GM12878 (cell line): Measurements from ENCODE around the gene VPS52. TPM values are rescaled to one million over a fixed set of nuclear protein-coding genes. Genes with fewer than 3 reads are reported as not detected.

Source experiments
- ATAC-seq: fragments of 200-7000 bp; cut with Tn5 transposase; 3 replicates; pipeline ENCODE4 v1.9.1; 2020; ENCODE audit warnings: mild to moderate bottlenecking, moderate library complexity
- BruUV-seq: library from RNA; stranded (reverse); fragments of 400-500 nt; replicated peaks from 2 replicates; lab custom pipeline; 2021; lab: Mats Ljungman, UMichigan
- CTCF ChIA-PET: fragments of 300-600 bp; sonication (Branson Sonifier 250); formaldehyde crosslinking; extraction: SDS; loops from one replicate; lab custom pipeline; 2021; ENCODE audit warnings: inconsistent platforms; lab: Yijun Ruan, JAX
- POLR2A ChIA-PET: fragments of 350-600 bp; formaldehyde crosslinking; extraction: SDS; loops from one replicate; lab custom pipeline; 2021; ENCODE audit warnings: inconsistent platforms; lab: Charles Lee
- RAD21 ChIA-PET: fragments of 300-600 bp; sonication (Branson Sonifier 250); formaldehyde crosslinking; loops from one replicate; lab custom pipeline; 2023; ENCODE audit warnings: antibody characterized with exemption; ENCODE audit not compliant: unreplicated experiment; lab: Charles Lee
- SMC1A ChIA-PET: fragments of 300-600 bp; sonication (Branson Sonifier 250); formaldehyde crosslinking; loops from one replicate; lab custom pipeline; 2023; ENCODE audit not compliant: unreplicated experiment, uncharacterized antibody; lab: Charles Lee
- DNase-seq: peaks from one replicate; pipeline ENCODE4 v3.0.0-alpha.2; 2011; ENCODE audit warnings: low read depth, low spot score
- FAIRE-seq: peaks from 3 replicates; lab custom pipeline; 2011; peaks lifted over from hg19 to GRCh38; lab: Jason Lieb, UNC
- H2AFZ ChIP-seq: 2 replicates; pipeline ENCODE4 v1.6.0; 2011; ENCODE audit warnings: low read depth, low read length, control low read depth; ENCODE audit not compliant: control insufficient read depth
- H3K27ac ChIP-seq: 2 replicates; pipeline ENCODE4 v1.5.1; 2011; ENCODE audit warnings: control low read depth; ENCODE audit not compliant: control insufficient read depth, insufficient read depth
- H3K27me3 ChIP-seq, 2 experiments: replicated peaks in 1 of 2; 2 replicates each; pipeline versions ENCODE4 v1.6.0 to v1.6.1; 2011; ENCODE audit warnings: low read length in 1 of 2; ENCODE audit not compliant: control insufficient read depth in 2 of 2, insufficient read depth in 2 of 2
- H3K36me3 ChIP-seq, 2 experiments: 2 replicates each; pipeline ENCODE4 v1.5.1; 2011; ENCODE audit warnings: low read length in 1 of 2; ENCODE audit not compliant: control insufficient read depth in 2 of 2, insufficient read depth in 2 of 2
- H3K4me1 ChIP-seq: 2 replicates; pipeline ENCODE4 v1.6.1; 2011; ENCODE audit warnings: mild to moderate bottlenecking, low read length, moderate library complexity, mixed read lengths; ENCODE audit not compliant: control insufficient read depth, insufficient read depth
- H3K4me2 ChIP-seq: 2 replicates; pipeline ENCODE4 v1.6.0; 2011; ENCODE audit warnings: control low read depth; ENCODE audit not compliant: control insufficient read depth, insufficient read depth
- H3K4me3 ChIP-seq: fragments of 200-600 bp; sonication (generic); 2 replicates; pipeline ENCODE4 v1.5.1; 2016
- H3K79me2 ChIP-seq: 2 replicates; pipeline ENCODE4 v1.6.0; 2011; ENCODE audit warnings: low read length; ENCODE audit not compliant: control insufficient read depth, insufficient read depth
- H3K9ac ChIP-seq: 2 replicates; pipeline ENCODE4 v1.8.0; 2011; ENCODE audit warnings: low read length, control low read depth, mixed read lengths; ENCODE audit not compliant: control insufficient read depth, insufficient read depth
- H3K9me3 ChIP-seq: replicated peaks from 3 replicates; pipeline ENCODE4 v1.5.1; 2011; ENCODE audit warnings: mild to moderate bottlenecking, low read length; ENCODE audit not compliant: control insufficient read depth, insufficient read depth
- H4K20me1 ChIP-seq: 2 replicates; pipeline ENCODE4 v1.6.0; 2011; ENCODE audit not compliant: control insufficient read depth, insufficient read depth
- BHLHE40 ChIP-seq, 2 experiments: fragments of 450-650 bp in 1 of 2; IDR thresholded peaks; 2 replicates each; pipeline ENCODE4 v1.6.1; 2011 to 2017; ENCODE audit warnings: low read depth in 2 of 2, borderline replicate concordance in 1 of 2, improper control_type of control experiment in 1 of 2, low read length in 1 of 2, mild to moderate bottlenecking in 1 of 2
- IKZF1 ChIP-seq: fragments of 450-650 bp; conservative IDR thresholded peaks from 2 replicates; pipeline ENCODE4 v1.6.1; 2017; ENCODE audit warnings: antibody characterized with exemption, mild to moderate bottlenecking
- JUNB ChIP-seq: IDR thresholded peaks from 2 replicates; pipeline ENCODE4 v1.6.1; 2016; ENCODE audit warnings: antibody characterized with exemption, mild to moderate bottlenecking
- MTA2 ChIP-seq: fragments of 450-650 bp; IDR thresholded peaks from 2 replicates; pipeline ENCODE4 v1.6.1; 2016; ENCODE audit warnings: low read depth, mild to moderate bottlenecking, moderate library complexity
- NKRF ChIP-seq: fragments of 450-650 bp; conservative IDR thresholded peaks from 2 replicates; pipeline ENCODE4 v1.6.1; 2017; ENCODE audit warnings: mild to moderate bottlenecking, moderate library complexity
- POLR2A ChIP-seq: IDR thresholded peaks from 2 replicates; pipeline ENCODE4 v1.6.1; 2011; ENCODE audit warnings: low read depth, mild to moderate bottlenecking, low read length
- RUNX3 ChIP-seq: IDR thresholded peaks from 2 replicates; pipeline ENCODE4 v1.6.1; 2012; ENCODE audit warnings: low read length, inconsistent platforms
- USF1 ChIP-seq: IDR thresholded peaks from 2 replicates; pipeline ENCODE4 v1.6.1; 2011; ENCODE audit warnings: borderline replicate concordance, low read depth, mild to moderate bottlenecking, moderate library complexity, mixed read lengths, low read length; ENCODE audit not compliant: insufficient read depth; ENCODE audit errors: extremely low read length
- YBX1 ChIP-seq: fragments of 450-650 bp; IDR thresholded peaks from 2 replicates; pipeline ENCODE4 v1.6.1; 2016; ENCODE audit warnings: antibody characterized with exemption
- WGBS: methylation state at CpG from one replicate; pipeline ENCODE4 v1.1.6; 2016; ENCODE audit warnings: low lambda C conversion rate; ENCODE audit not compliant: insufficient replicate concordance, insufficient coverage; ENCODE audit errors: missing lambda C conversion rate; 5-methylcytosine and 5-hydroxymethylcytosine counted together
- in situ Hi-C: fragments of 300-500 bp; cut with MboI; formaldehyde crosslinking; loops from 9 replicates; pipeline ENCODE4 v1.14.3; 2018; ENCODE audit warnings: mixed read lengths
- intact Hi-C: fragments of 100-400 bp; cut with micrococcal nuclease; formaldehyde crosslinking; loops from one replicate; pipeline ENCODE4 v1.14.2; 2022; ENCODE audit not compliant: unreplicated experiment
- polyA plus RNA-seq, 11 experiments: library from polyadenylated mRNA; depleted of rRNA in 4 of 11; unstranded in 6 of 11; stranded (reverse) in 5 of 11; fragments of >200 nt; fragmentation: Nextera tagmentation in 4 of 11; fragmentation: Illumina TruSeq in 1 of 11; extraction: Ambion mirVana in 4 of 11; extraction: Trizol in 1 of 11; gene quantifications; 1 replicate in 1 of 11; 2 replicates in 10 of 11; pipeline versions ENCODE4 v1.2.1 to v1.2.3, GENCODE V29; 2011 to 2016; ENCODE audit warnings: inconsistent platforms in 2 of 11, missing spikeins in 2 of 11, low read depth in 1 of 11
- total RNA-seq, 4 experiments: library from RNA; depleted of rRNA in 3 of 4; stranded (reverse); fragments of >200 nt in 3 of 4; fragmentation: Illumina TruSeq in 1 of 4; extraction: Trizol in 1 of 4; gene quantifications; 2 replicates each; pipeline versions ENCODE4 v1.2.1 to v1.2.3, GENCODE V29; 2013 to 2021
- TF ChIP-seq, protein P1 (sequence below): IDR thresholded peaks from 2 replicates; pipeline ENCODE4 v1.6.1; 2012; ENCODE audit warnings: low read depth, low read length, improper control_type of control experiment

Gene VPS52
- total and polyA plus RNA-seq, 10 of the 15 experiments (the other 5 are each of a cell fraction or from before 2014, with no cell fraction given): 11.3 to 52.7 (median 36.7) TPM

DNA sequence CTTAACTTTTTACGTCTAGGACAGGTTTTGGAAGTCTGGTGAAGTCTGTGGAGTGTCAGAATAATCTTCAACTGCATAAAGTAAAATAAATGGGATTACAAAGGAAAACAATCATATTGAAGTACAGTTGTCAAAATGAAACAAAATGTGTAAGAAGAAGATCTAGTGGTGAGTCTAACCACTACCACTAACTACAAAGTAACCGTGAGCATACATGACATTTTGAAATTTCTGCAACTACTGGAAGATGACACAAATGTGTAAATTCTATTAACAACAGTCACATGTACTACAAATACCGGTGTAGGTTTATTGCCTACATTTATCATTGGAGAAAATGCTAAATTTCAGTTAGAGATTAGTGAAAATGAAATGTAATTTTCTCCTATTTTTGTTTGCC lies 29.7 kb downstream of the VPS52 start:
- Histone ChIP-seq H3K9ac (no peak overlapping the region), H3K27me3 (no peaks in the 10 kb centered on the region; a peak in 1 of 4 replicates), H3K4me1 (no peaks in the 10 kb centered on the region), H4K20me1 (no peaks in the 10 kb centered on the region), H3K9me3 (no peaks in the 10 kb centered on the region), H3K4me3 (no peak overlapping the region), H3K36me3 (no peaks in the 10 kb centered on the region), H3K4me2 (no peak overlapping the region), H3K27ac (no peak overlapping the region), H2AFZ (no peak overlapping the region), H3K79me2 (no peaks in the 10 kb centered on the region)
- peak; percentile 65 for ATAC-seq
- CTCF ChIA-PET: no interaction called here
- WGBS: 3% methylated on average over 3 of the region's 3 CpGs
- SMC1A ChIA-PET: no interaction called here
- peak; percentile 92 for FAIRE-seq
- intact Hi-C loops: no loop called here
- in situ Hi-C loops: no loop called here
- BruUV-seq: no TSS peak
- POLR2A ChIA-PET: no interaction called here
- DNase-seq: no peak
- RAD21 ChIA-PET: no interaction called here
- TF ChIP-seq POLR2A: no peak
- TF ChIP-seq RUNX3: peak; percentile 39; the same call in 1 of the 2 replicates
- peak; percentile 38 for TF ChIP-seq JUNB
- TF ChIP-seq BHLHE40 (IDR thresholded peaks at IDR 0.05; ENCODE audit: borderline replicate concordance in 1 of 2, low read depth in 2 of 2, low read length in 1 of 2): peak in 1 of 2 experiments; percentile 14; a peak in 1 of 4 replicates
- no peak for TF ChIP-seq YBX1
- TF ChIP-seq IKZF1: no peak

GRCh38 chr6:33237741-33238140 lies 33.9 kb downstream of the VPS52 start:
- no peaks in the 10 kb centered on the region for H3K4me1 ChIP-seq
- H3K36me3 ChIP-seq: no peaks in the 10 kb centered on the region
- WGBS: 3% methylated on average over 2 of the region's 2 CpGs
- no peak overlapping the region for H3K4me2 ChIP-seq
- RAD21 ChIA-PET: no interaction called here
- no peak overlapping the region for H3K27ac ChIP-seq
- no peak for ATAC-seq
- DNase-seq: no peak
- H3K9ac ChIP-seq: no peak overlapping the region
- BruUV-seq: no TSS peak
- CTCF ChIA-PET: interaction anchor here (1.0 to 1.5 kb wide), 5 partner anchors 9 to 90 kb away, joined by 3 to 7 read pairs (median 4); no protein-coding TSS in a partner anchor
- no peak overlapping the region for H2AFZ ChIP-seq
- intact Hi-C loops (no loop called here), in situ Hi-C loops (no loop called here)
- H3K79me2 ChIP-seq: no peaks in the 10 kb centered on the region
- POLR2A ChIA-PET: interaction anchor here (0.9 kb wide), 1 partner anchor 34 kb away, joined by 3 read pairs; the partner anchor contains the start of genes RPS18 and VPS52
- peaks cover 2 to 3% of the 10 kb centered on the region in 2 experiments; a peak in 2 of 4 replicates for H3K27me3 ChIP-seq
- SMC1A ChIA-PET: no interaction called here
- no peak overlapping the region for H3K4me3 ChIP-seq
- no peak for FAIRE-seq
- no peaks in the 10 kb centered on the region for H4K20me1 ChIP-seq
- no peaks in the 10 kb centered on the region for H3K9me3 ChIP-seq
- TF ChIP-seq NKRF (no peak), MTA2 (no peak), USF1 (no peak)
- TF ChIP-seq, protein P1, sequence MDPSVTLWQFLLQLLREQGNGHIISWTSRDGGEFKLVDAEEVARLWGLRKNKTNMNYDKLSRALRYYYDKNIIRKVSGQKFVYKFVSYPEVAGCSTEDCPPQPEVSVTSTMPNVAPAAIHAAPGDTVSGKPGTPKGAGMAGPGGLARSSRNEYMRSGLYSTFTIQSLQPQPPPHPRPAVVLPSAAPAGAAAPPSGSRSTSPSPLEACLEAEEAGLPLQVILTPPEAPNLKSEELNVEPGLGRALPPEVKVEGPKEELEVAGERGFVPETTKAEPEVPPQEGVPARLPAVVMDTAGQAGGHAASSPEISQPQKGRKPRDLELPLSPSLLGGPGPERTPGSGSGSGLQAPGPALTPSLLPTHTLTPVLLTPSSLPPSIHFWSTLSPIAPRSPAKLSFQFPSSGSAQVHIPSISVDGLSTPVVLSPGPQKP: no peak
